ENCODE data around the gene NEDD4L. TPM values are rescaled to one million over a fixed set of nuclear protein-coding genes. Genes with fewer than 3 reads are reported as not detected.
"Not testable (repeated sequence)": the region's sequence is repeated elsewhere in the genome, so short reads cannot be mapped to it uniquely, and the experiment has no call there.

Gene NEDD4L
- total RNA-seq, 1 donor from 2014 or later = 152 TPM

- no peak for DNase-seq
Observed at GRCh38 chr18:58269931-58270330, 225.9 kb downstream of the NEDD4L start.

- no peak for DNase-seq
Observed at GRCh38 chr18:58270396-58270795, 226.4 kb downstream of the NEDD4L start.

- DNase-seq = no peak
Observed at GRCh38 chr18:58271770-58272169, 227.7 kb downstream of the NEDD4L start.

GRCh38 chr18:58272209-58272608 lies 228.2 kb downstream of the NEDD4L start:
- DNase-seq = no peak

GRCh38 chr18:58272779-58273435 lies 228.9 kb downstream of the NEDD4L start:
- DNase-seq = no peak

- DNase-seq = no peak
Observed at GRCh38 chr18:58275176-58275575, 231.2 kb downstream of the NEDD4L start.

- no peak for DNase-seq
Observed at GRCh38 chr18:58276789-58277739, 233.0 kb downstream of the NEDD4L start.

- no peak for DNase-seq
Observed at GRCh38 chr18:58279504-58280175, 235.6 kb downstream of the NEDD4L start.

- no peak for DNase-seq
Observed at GRCh38 chr18:58280191-58280590, 236.2 kb downstream of the NEDD4L start.

- DNase-seq = not testable (repeated sequence)
Observed at GRCh38 chr18:58282872-58283271, 238.8 kb downstream of the NEDD4L start.

GRCh38 chr18:58284699-58285448 lies 240.8 kb downstream of the NEDD4L start:
- DNase-seq = no peak

- DNase-seq = no peak
Observed at GRCh38 chr18:58285449-58286130, 241.6 kb downstream of the NEDD4L start.

GRCh38 chr18:58286632-58287352 lies 242.8 kb downstream of the NEDD4L start:
- no peak for DNase-seq

GRCh38 chr18:58287353-58288274 lies 243.6 kb downstream of the NEDD4L start:
- no peak for DNase-seq

- DNase-seq = no peak
Observed at GRCh38 chr18:58288921-58289797, 245.1 kb downstream of the NEDD4L start.

- DNase-seq = no peak
Observed at GRCh38 chr18:58290116-58290695, 246.2 kb downstream of the NEDD4L start.

- DNase-seq = no peak
Observed at GRCh38 chr18:58291131-58291530, 247.1 kb downstream of the NEDD4L start.

GRCh38 chr18:58292638-58293037 lies 248.6 kb downstream of the NEDD4L start:
- DNase-seq = no peak
